HL-60/S4 (cell line): ENCODE data around the gene GAB4.

Experiments
- in situ Hi-C: fragments of 300-500 bp; cut with MboI; formaldehyde crosslinking; loops from 2 replicates; pipeline ENCODE4 v1.14.3; 2022; ENCODE audit warnings: low sequenced_read_pairs

GAB4 gene

DNA sequence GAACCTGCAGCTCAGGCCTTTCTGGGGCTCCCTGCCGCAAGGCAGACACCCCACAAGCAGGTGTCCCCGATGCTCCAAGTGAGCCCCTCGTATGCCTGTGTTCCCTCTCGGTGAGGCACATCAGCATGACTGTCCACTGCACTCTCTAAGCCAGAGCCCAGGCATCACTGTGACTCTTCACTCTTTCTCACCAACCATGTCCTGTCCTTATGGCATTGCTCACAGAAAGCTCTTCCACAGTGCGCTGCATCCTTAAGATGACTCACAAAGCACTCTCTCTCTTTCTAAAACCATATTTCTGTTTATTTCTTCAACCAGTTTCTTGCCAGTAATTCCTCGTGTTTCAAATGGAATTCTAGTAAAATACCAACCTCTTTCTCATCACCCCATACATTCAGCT is 18.1 kb downstream of the GAB4 start:
- in situ Hi-C loops = no loop called here

- in situ Hi-C loops = no loop called here
Measured at GRCh38 chr22:16988257-16988656, 19.8 kb downstream of the GAB4 start.

GRCh38 chr22:16987822-16988221 is 20.2 kb downstream of the GAB4 start:
- in situ Hi-C loops = no loop called here

GRCh38 chr22:16975155-16975885 is 32.7 kb downstream of the GAB4 start:
- in situ Hi-C loops = no loop called here

GRCh38 chr22:16974298-16975084 is 33.5 kb downstream of the GAB4 start:
- in situ Hi-C loops = no loop called here

DNA sequence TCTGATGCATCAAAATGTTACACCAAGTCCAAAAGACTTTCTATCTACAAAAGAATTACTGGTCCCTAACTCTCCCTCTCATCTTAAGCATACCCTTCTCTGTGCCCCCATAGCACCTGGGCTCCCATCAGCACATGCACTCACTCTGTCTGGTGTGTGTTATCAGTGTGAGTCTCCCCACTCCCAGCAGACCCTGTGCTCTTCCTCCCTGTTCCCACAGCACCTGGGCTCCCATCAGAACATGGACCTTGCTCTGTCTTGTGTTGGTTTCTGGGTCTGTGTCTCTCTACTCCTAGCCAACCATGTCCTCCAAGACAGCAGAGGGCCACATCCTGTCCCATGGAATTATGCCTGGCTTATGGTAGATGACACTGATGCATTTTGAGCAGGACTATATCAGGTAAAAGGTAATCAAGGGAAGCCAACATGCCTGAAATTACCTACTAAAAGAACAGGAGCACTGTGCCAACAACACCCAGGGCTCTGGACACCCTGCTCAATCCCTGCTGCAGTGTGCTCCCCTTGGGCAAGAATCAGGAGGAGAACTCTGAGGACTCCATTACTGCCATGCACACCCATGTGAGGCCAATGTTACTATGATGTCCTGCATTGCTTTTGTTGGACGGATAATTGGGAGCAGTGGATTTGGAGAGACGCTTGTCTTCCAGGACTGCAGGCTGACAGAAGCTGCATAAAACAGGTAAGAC is 34.3 kb downstream of the GAB4 start:
- in situ Hi-C loops = no loop called here

DNA sequence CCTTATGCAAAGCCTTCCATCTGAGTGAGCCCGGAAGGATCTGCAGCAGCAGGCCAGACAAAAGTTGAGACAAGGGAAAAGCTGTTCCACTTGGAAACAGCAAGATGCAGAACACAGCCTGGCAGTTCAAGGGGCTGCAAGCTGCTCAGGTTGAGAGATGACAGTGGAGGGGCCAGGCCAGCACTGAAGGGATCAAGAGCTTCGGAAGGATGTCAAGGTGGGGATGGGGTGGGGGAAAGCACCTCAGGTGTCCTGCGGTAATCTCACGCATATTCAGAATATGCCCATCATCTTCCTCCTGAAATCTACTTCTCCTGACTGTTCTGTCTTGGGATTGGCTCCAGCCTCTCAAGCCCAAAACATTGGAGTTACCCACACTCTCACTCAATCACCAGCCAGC is 35.7 kb downstream of the GAB4 start:
- in situ Hi-C loops = no loop called here

- in situ Hi-C loops = no loop called here
Measured at GRCh38 chr22:16970446-16970845, 37.6 kb downstream of the GAB4 start.

DNA sequence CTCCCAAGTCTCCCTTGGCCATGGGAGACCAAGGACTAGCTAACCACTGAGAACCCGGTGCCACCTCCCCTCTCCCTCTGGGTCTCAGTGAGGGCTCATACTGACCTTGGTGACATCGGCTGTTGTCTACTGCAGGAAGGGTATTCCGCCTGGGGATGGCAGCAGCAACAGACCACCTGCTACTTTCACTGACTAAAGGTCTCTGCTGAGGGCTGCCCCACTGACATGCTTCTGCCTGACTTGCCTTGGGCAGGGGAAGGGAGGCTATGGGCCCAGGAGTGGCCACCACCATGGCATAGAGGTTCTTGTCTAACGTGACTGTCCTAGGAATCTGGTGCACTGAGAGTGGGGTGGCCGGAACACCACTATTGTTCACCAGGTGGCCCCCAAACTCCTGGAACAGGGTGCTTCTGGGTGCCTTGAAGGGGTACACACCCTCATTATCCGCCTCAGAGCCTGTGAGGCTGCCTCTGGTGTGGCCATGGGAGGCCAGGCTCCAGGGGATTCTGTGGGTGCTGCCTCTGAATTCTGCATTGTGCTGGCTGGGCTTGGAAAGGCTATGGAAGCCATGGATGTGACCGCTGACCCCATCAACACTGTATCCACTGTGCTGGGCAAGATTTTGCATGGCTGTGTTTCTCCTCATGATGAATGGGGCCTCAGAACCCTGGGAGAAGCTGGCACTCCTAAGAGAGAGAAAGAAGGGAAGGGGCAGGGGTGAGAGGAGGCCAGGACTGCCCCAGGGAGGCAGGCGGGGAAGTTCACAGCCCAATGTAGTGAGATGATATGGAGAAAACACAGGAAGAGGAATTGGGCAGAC is 38.3 kb downstream of the GAB4 start:
- in situ Hi-C loops = no loop called here

- in situ Hi-C loops = no loop called here
Measured at GRCh38 chr22:16968218-16968595, 39.8 kb downstream of the GAB4 start.

DNA sequence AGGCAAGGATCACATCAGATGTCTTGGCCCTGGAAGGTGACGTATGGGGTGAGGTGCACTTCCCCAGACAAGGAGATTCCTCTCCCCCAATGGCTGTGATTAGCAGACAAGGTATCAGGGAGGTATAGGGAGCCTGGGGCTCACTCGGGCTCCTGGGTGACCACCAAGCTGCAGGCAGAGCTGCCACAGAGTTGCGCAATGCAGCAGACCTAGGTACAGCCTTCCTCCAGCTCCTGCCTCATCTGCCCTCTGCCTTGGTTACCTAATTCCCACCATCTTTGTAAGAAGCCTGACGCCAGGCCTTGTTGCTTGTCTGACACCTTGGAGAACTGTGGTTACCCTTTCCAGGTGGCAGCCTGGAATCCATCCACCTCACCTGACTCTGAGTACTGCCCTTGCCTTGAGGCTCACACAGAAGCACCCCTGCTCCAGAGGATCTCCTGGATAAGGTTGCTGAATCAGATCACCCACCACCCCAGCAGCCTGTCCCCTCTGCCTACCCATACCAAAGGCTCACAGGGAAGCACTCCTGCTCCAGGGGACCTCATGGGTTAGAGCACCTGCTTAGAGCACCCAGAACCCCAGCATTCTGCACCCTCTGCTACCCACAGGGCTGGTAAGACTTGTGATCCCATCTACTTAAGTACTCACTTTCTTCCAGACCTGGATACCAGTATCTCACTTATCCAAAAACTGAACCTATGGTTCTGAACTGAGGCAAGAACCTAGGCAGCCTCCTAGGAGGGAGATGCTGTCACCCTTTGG is 40.4 kb downstream of the GAB4 start:
- in situ Hi-C loops = no loop called here

- in situ Hi-C loops = no loop called here
Measured at GRCh38 chr22:16966251-16966650, 41.8 kb downstream of the GAB4 start.

DNA sequence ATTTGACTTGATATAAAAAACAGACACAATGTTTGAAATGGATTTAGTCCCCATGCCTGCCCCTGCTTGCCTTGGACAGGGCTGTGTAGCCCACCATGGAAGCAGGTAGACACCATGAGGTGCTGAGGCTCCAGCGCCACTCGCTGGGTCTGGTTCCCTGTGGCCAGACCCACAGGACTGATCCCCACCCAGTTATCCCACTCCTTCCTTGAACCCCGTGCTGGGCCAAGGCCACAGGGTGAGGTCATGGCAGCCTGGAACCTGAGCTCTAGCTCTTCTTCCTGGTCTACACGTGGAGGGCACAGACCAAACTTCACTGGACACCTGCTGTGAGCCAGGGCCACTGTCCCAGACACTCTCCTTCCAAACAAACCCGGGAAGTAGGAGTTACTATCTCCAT is 42.5 kb downstream of the GAB4 start:
- in situ Hi-C loops = no loop called here

GRCh38 chr22:16965083-16965482 is 42.9 kb downstream of the GAB4 start:
- in situ Hi-C loops = no loop called here

DNA sequence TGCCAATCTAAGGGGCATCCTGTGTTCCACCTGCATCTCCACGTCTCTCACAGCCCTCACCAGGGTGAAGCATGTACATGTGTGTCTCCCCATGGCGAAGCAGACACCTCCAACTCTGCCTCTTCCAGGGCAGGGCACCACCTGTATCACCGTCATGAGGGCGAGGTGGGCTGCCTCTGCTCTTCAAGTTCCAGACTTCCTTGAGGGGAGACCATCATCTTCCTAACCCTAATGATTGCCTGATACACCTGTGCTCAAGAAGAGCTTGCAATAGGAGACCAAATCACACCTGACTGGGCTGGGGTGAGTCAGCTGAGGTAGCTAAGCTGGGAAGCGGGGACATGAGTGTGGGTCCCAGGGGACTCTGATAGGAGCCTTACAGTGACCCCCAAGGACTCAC is 43.7 kb downstream of the GAB4 start:
- in situ Hi-C loops = no loop called here

DNA sequence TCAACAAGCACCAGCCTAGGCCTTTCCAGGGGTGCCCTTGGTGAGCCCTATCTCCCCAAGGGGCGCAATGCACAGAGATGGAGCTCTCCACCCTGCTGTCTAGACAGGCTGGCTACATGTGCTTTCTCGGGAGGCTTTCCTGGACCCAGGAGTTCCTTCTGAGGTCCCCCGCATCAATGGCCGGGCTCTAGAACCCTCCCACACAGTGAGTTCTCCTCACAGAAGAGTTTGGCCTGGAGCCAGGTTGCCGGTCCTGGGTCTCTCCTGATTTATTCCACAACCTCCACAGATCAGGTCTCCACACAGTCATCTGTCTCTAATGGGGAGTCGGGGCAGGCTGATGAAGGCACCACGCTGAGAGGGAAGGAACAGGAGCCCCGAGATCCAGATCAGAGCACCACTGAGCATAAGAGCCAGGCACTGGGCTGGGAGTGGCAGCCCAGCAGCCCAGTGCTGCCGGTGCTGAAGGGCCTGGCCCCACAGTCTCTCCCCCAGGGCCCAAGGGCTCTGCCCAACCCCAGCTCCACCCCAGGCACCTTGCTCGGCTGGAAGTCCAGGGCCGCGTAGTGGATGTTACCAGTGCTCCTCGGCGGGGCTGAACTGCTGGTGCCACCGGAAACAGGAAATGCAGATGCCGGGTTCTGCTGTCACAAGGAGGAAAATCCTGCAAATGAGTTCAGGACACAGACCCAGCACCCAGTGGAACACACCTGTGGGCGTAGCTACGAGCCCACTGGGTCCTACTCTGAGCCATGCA is 44.7 kb downstream of the GAB4 start:
- in situ Hi-C loops = no loop called here

GRCh38 chr22:16962501-16962900 is 45.5 kb downstream of the GAB4 start:
- in situ Hi-C loops = no loop called here

GRCh38 chr22:16961477-16962186 is 46.4 kb downstream of the GAB4 start:
- in situ Hi-C loops = no loop called here

DNA sequence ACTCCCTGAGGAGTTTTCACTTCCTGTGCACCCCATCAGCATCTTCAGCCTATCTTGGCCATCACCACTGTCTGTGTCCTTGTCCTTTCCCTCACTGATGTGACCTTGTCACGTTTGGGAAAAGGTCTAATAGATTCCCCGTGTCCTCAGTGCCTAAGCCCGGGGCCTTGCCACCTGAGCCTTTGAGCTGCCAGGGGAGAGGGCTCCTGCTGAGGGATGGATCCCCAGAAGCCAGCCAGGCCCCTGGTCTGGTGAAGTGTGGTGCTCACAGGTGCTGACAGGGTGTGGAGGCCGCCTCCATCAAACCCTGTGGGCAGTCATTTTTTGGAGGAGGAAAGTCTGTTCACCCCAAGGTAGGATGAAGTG is 47.2 kb downstream of the GAB4 start:
- in situ Hi-C loops = no loop called here
